BE2C (cell line): ENCODE results near the gene TOM1.

Experiments
- DNase-seq: peaks from one replicate; pipeline ENCODE4 v3.0.0-alpha.2; 2020
- H3K27me3 ChIP-seq: fragments of 250-450 bp; sonication (Bioruptor Pico); 2 replicates; pipeline ENCODE4 v1.5.1; 2020; ENCODE audit warnings: mild to moderate bottlenecking
- H3K36me3 ChIP-seq: fragments of 250-450 bp; sonication (Bioruptor Pico); 2 replicates; pipeline ENCODE4 v1.5.1; 2020; ENCODE audit warnings: mild to moderate bottlenecking
- H3K4me1 ChIP-seq: fragments of 250-450 bp; sonication (Bioruptor Pico); 2 replicates; pipeline ENCODE4 v1.5.1; 2020
- H3K4me3 ChIP-seq: 2 replicates; pipeline ENCODE4 v1.5.1; 2011; ENCODE audit warnings: low read depth, low read length
- H3K9me3 ChIP-seq: fragments of 250-450 bp; sonication (Bioruptor Pico); 2 replicates; pipeline ENCODE4 v1.5.1; 2020
- CTCF ChIP-seq: IDR thresholded peaks from 2 replicates; pipeline ENCODE4 v1.5.1; 2012; ENCODE audit warnings: mild to moderate bottlenecking, low read depth, low read length

The TOM1 gene

GRCh38 chr22:35258191-35258988 is 41.3 kb upstream of the TOM1 start:
- TF ChIP-seq CTCF: no peak
- H3K4me1 ChIP-seq: no peaks in the 10 kb centered on the region
- peak; percentile 16 for DNase-seq
- H3K36me3 ChIP-seq: peaks cover 13% of the 10 kb centered on the region
- H3K9me3 ChIP-seq: no peaks in the 10 kb centered on the region
- H3K27me3 ChIP-seq: no peaks in the 10 kb centered on the region
- H3K4me3 ChIP-seq: peak overlapping the region; percentile 83

DNA sequence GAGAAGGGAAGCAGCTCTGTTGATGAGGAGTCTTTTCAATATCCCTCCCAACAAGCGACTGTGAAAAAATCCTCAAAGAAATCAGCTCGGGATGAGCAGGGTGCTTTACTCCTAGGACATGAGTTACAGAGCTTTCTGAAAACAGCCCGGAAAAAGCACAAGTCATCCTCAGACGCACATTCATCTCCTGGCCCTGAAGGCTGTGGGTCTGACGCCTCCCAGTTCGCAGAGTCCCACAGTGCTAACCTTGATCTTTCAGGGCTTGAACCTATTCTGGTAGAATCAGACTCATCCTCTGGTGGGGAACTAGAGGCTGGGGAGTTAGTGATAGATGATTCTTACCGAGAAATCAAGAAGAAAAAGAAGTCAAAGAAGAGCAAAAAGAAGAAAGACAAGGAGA is 34.7 kb upstream of the TOM1 start:
- Histone ChIP-seq H3K4me1 (no peaks in the 10 kb centered on the region), H3K36me3 (peaks cover 72% of the 10 kb centered on the region), H3K9me3 (no peaks in the 10 kb centered on the region), H3K4me3 (no peak overlapping the region), H3K27me3 (no peaks in the 10 kb centered on the region)
- TF ChIP-seq CTCF: no peak
- DNase-seq: no peak

- peaks cover 79% of the 10 kb centered on the region for H3K36me3 ChIP-seq
- DNase-seq: no peak
- H3K27me3 ChIP-seq: no peaks in the 10 kb centered on the region
- TF ChIP-seq CTCF: no peak
- no peaks in the 10 kb centered on the region for H3K4me1 ChIP-seq
- H3K4me3 ChIP-seq: no peak overlapping the region
- H3K9me3 ChIP-seq: no peaks in the 10 kb centered on the region
Measured at GRCh38 chr22:35266277-35266676, 33.4 kb upstream of the TOM1 start.

- DNase-seq: no peak
- no peak for TF ChIP-seq CTCF
- no peak overlapping the region for H3K4me3 ChIP-seq
- no peaks in the 10 kb centered on the region for H3K4me1 ChIP-seq
- H3K9me3 ChIP-seq: no peaks in the 10 kb centered on the region
- no peaks in the 10 kb centered on the region for H3K27me3 ChIP-seq
- peaks cover 66% of the 10 kb centered on the region for H3K36me3 ChIP-seq
Measured at GRCh38 chr22:35269630-35270029, 30.1 kb upstream of the TOM1 start.

DNA sequence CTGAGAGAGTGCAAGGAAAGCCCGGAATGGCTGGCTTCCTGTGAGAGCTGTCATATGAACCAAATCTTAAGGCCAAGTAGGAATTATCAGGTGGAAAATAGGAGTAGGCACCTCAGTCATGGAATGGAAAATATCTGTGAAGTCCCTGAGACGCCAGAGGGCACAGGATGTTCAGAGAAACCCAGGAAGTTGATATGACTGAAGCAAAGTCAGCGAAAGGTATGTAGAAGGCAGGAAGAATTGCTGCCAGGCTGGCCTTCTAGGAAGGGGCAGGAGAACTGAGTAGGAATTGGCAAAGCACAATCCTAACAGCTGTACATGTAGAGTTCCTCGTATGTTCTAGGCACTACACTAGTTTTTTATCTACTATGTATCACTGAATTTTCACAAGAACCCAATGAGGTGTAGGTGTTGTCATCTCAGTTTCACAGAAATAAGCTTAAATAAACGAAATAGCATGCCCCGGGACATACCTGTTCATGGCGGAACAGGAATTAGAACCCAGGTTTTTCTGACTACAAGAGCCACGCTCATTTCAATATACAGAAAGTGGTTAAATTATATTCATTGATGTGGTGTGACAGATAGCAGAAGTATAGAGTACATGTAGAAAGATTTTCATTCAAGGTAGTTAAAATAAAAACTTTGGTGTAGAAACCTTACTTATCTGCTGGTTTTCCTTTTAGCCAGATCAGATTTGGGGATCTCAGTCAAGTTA is 25.4 kb upstream of the TOM1 start:
- no peaks in the 10 kb centered on the region for H3K4me1 ChIP-seq
- H3K27me3 ChIP-seq: no peaks in the 10 kb centered on the region
- H3K36me3 ChIP-seq: peaks cover 31% of the 10 kb centered on the region
- DNase-seq: no peak
- H3K4me3 ChIP-seq: no peak overlapping the region
- TF ChIP-seq CTCF: no peak
- H3K9me3 ChIP-seq: no peaks in the 10 kb centered on the region

DNA sequence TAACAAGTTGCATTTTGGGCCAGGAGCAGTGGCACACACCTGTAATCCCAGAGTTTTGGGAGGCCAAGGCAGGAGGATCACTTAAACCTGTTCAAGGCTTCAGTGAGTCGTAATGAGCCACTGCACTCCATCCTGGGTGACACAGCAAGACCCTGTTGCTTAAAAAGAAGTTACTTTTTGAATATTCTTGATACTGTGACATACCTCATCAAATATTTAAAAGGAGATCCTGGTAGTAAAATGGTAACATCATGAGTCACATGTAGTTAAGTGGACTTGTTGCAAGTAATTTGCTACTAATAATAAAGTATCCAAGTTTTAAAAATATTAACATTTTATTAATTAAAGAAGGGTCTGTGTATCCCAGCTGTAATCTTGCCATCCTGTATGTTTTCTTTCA is 24.1 kb upstream of the TOM1 start:
- H3K4me1 ChIP-seq: peaks cover 3% of the 10 kb centered on the region; the same call in 1 of the 2 replicates
- no peaks in the 10 kb centered on the region for H3K27me3 ChIP-seq
- H3K9me3 ChIP-seq: no peaks in the 10 kb centered on the region
- peaks cover 21% of the 10 kb centered on the region for H3K36me3 ChIP-seq
- DNase-seq: no peak
- H3K4me3 ChIP-seq: no peak overlapping the region
- no peak for TF ChIP-seq CTCF
